ENCODE data around the gene HEMGN. TPM values are rescaled to one million over a fixed set of nuclear protein-coding genes. Genes with fewer than 3 reads are reported as not detected.
"Not testable (repeated sequence)": the region's sequence is repeated elsewhere in the genome, so short reads cannot be mapped to it uniquely, and the experiment has no call there.

HEMGN gene
- total RNA-seq, 1 experiment from 2014 or later: not detected

DNA sequence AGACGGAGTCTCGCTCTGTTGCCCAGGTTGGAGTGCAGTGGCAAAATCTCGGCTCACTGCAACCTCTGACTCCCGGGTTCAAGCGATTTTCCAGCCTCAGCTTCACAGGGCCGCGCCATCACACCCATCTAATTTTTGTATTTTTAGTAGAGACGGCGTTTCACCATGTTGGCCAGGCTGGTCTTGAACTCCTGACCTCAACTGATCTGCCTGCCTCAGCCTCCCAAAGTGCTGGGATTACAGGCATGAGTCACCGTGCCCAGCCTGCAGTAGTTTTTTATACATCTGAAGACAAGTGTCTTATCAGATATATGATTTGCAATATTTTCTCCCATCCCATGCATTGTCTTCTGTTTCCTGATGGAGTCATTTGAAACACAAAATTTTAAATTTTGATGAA lies 38.7 kb upstream of the HEMGN start:
- H3K36me3 ChIP-seq (replicated peaks; ENCODE audit: control insufficient read depth, insufficient read depth, low read length); H3K4me3 ChIP-seq (ENCODE audit: insufficient read depth, low read depth, low read length); DNase-seq: not testable (repeated sequence)
- peaks cover 50% of the 10 kb centered on the region for H3K27me3 ChIP-seq (ENCODE audit: control insufficient read depth, insufficient read depth, low read length)

DNA sequence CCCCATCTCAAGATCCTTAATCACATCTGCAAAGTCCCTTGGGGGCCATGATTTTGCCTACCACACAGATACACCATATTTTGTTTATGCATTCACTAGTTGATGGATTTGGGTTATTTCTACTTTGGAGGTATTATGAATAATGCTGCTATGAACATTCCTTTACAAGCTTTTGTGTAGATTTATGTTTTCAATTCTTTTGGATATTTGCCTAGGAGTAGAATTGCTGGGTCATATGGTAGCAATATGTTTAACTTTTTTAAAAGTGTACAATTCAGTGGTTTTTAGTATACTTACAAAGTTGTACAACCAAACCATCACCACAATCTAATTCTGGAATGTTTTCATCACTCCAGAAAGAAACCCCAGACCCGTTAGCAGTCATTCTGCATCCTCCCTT lies 37.4 kb upstream of the HEMGN start:
- no peak for DNase-seq
- Histone ChIP-seq H3K27me3 (ENCODE audit: control insufficient read depth, insufficient read depth, low read length) (peaks cover 37% of the 10 kb centered on the region), H3K36me3 (replicated peaks; ENCODE audit: control insufficient read depth, insufficient read depth, low read length) (no peaks in the 10 kb centered on the region), H3K4me3 (ENCODE audit: insufficient read depth, low read depth, low read length) (no peak overlapping the region)

DNA sequence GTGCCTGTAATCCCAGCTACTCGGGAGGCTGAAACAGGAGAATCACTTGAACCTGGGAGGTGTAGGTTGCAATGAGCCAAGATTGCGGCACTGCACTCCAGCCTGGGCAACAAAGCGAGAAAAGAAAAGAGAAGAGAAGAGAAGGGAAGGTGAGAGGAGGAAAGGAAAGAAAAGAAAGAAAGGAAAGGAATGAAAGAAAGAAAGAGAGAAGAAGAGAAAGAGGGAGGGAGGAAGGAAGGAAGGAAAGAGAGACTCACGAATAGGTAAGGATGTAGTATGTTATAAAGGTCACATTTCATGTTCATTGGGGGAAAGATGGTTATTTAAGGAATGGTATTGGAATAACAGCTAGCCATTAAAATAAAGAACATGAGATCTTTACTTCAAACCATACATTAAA lies 34.8 kb upstream of the HEMGN start:
- DNase-seq: no peak
- Histone ChIP-seq H3K27me3 (ENCODE audit: control insufficient read depth, insufficient read depth, low read length) (peaks cover 11% of the 10 kb centered on the region), H3K4me3 (ENCODE audit: insufficient read depth, low read depth, low read length) (no peak overlapping the region), H3K36me3 (replicated peaks; ENCODE audit: control insufficient read depth, insufficient read depth, low read length) (no peaks in the 10 kb centered on the region)

DNA sequence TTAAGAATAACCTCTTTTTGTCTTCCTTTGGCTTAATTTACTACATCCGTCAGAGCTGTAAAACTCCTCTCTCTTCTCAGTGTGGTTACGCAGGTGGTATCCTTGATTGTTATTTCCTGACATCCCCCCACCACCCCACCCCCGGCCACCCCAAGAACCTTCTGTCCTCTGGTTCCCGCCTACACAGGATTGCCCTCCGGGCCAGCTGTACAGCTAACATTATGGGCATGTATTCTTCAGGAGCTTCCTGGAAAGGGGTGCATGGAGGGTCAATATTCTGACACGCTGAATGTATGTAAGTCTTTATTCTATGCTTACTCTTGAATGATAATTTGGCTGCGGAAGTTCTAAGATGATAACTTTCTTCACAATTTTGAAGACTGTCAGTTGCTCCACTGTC lies 32.2 kb upstream of the HEMGN start:
- no peaks in the 10 kb centered on the region for H3K36me3 ChIP-seq (replicated peaks; ENCODE audit: control insufficient read depth, insufficient read depth, low read length)
- no peak for DNase-seq
- H3K27me3 ChIP-seq (ENCODE audit: control insufficient read depth, insufficient read depth, low read length): peaks cover 6% of the 10 kb centered on the region
- no peak overlapping the region for H3K4me3 ChIP-seq (ENCODE audit: insufficient read depth, low read depth, low read length)

DNA sequence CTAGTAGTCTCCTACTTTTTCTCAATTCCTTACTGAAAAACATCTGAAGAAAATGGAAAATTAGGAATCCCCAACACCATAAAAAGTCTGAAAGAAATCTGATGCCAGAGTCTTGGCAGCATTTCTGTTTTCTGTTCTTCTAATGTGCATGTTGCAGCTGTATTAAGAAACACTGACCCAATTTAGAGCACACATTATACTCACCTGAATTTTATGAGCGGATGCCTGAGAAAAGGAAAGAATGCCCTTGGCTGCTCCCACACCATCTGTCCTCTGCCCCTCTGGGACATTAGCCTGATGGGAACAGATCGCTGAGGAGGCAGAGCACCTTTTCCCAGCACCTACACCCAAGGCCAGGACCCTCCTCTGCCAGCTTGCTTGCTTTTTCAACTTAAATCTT lies 31.0 kb upstream of the HEMGN start:
- Histone ChIP-seq H3K4me3 (ENCODE audit: insufficient read depth, low read depth, low read length) (no peak overlapping the region), H3K27me3 (ENCODE audit: control insufficient read depth, insufficient read depth, low read length) (peaks cover 5% of the 10 kb centered on the region)

DNA sequence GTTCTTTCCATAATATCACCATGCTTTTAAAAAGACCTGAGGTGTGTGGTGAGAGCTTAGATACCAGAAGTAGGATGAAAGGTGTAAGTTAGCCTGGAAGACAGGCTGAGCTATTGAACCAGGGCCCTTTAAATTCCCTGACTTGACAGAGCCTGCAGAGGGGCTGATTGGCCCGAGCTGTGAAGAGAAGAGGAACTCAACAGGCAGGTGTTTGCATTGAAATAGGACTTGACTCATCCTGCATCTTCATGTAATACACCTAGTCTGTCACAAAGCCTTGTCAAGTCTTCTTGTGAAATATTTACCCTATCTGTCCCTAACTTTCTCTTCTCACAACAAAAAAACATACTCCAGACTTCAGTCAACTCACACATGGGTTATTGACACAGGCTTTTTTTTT lies 28.5 kb upstream of the HEMGN start:
- H3K27me3 ChIP-seq (ENCODE audit: control insufficient read depth, insufficient read depth, low read length): no peaks in the 10 kb centered on the region; the same call in 1 of the 2 replicates
- no peak overlapping the region for H3K4me3 ChIP-seq (ENCODE audit: insufficient read depth, low read depth, low read length)
- DNase-seq: peak; percentile 51
- no peaks in the 10 kb centered on the region for H3K36me3 ChIP-seq (replicated peaks; ENCODE audit: control insufficient read depth, insufficient read depth, low read length)

More for the DNA sequence above, 31.0 kb upstream of the HEMGN start:
- no peak for DNase-seq
- no peaks in the 10 kb centered on the region for H3K36me3 ChIP-seq (replicated peaks; ENCODE audit: control insufficient read depth, insufficient read depth, low read length)

DNA sequence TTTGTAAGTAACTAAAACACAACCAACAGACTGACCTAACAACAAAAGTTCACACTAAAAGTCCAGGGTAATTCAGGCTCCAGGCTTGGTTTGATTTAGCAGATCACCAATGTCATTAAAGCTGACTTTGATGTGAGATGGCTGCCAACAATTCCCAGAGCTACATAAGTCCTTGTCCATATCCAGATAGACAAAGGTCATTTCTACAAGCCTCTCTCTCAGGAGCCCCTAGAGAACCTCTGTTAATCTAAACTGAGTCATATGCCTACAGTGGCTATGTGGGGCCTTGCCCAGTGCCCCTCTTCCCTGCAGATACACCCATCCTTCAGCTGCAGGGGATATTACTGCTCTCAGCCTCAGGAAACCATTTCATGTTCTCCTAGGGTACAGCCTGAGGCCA lies 26.9 kb upstream of the HEMGN start:
- Histone ChIP-seq H3K36me3 (replicated peaks; ENCODE audit: control insufficient read depth, insufficient read depth, low read length) (no peaks in the 10 kb centered on the region), H3K27me3 (ENCODE audit: control insufficient read depth, insufficient read depth, low read length) (no peaks in the 10 kb centered on the region; the same call in 1 of the 2 replicates), H3K4me3 (ENCODE audit: insufficient read depth, low read depth, low read length) (no peak overlapping the region)
- no peak for DNase-seq

DNA sequence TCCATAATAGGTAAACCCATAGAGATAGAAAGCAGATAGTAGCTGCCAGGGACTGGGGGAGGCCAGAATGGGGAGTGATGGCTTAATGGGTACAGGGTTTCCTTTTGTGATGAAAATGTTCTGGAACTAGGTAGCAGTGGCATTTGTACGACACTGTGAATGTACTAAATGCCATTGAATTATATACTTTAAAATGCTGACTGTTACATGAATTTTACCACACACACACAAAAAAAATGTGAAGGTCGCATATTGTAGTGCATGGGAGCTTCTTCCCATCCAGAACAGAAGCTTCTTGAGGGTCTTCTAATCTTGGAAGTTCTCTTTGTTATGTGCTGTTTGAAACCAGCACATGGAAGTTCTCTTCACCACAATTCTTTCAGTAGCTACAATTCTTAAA lies 25.3 kb upstream of the HEMGN start:
- H3K36me3 ChIP-seq (replicated peaks; ENCODE audit: control insufficient read depth, insufficient read depth, low read length): no peaks in the 10 kb centered on the region
- H3K27me3 ChIP-seq (ENCODE audit: control insufficient read depth, insufficient read depth, low read length): no peaks in the 10 kb centered on the region; the same call in 1 of the 2 replicates
- H3K4me3 ChIP-seq (ENCODE audit: insufficient read depth, low read depth, low read length): no peak overlapping the region
- DNase-seq: no peak

DNA sequence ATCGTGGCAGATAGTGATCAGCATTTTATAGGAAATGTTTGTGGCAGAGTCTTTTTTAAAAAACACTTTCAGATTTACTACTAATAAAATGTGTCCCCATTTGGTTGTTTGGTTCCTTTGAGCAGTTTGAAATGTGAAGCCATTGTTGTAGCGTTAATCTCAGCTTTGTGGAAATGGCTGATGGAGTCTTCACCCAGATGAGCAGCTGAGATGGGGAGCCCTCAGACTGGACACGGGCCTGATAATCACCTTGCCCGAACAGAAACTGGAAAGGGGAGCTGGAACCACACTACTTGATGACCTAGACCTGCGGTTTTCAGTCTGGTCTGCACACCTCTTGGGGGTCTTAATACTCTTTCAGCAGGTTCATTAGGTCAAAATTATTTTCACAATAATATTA lies 24.6 kb upstream of the HEMGN start:
- DNase-seq: no peak
- no peak overlapping the region for H3K4me3 ChIP-seq (ENCODE audit: insufficient read depth, low read depth, low read length)
- no peaks in the 10 kb centered on the region; the same call in 1 of the 2 replicates for H3K27me3 ChIP-seq (ENCODE audit: control insufficient read depth, insufficient read depth, low read length)
- no peaks in the 10 kb centered on the region for H3K36me3 ChIP-seq (replicated peaks; ENCODE audit: control insufficient read depth, insufficient read depth, low read length)

DNA sequence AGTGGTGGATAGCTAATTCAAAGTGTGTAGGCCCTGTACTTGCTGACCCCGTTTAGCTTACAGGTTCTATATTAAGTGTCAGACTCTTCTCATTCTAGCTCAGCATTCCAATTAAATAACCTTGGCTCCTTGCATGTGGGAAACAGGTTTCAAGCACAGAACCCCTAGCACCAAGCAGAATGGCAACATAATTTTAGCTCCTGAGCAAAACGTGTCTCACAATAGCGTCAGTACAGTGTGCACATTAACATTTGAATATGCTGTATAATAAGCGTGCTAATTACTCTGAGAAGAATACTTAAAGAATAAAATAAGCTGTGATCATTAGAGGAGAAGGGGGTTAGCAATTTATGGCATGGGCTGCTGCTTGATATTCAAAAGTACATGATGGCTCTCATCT lies 24.2 kb upstream of the HEMGN start:
- Histone ChIP-seq H3K27me3 (ENCODE audit: control insufficient read depth, insufficient read depth, low read length) (no peaks in the 10 kb centered on the region; the same call in 1 of the 2 replicates), H3K36me3 (replicated peaks; ENCODE audit: control insufficient read depth, insufficient read depth, low read length) (no peaks in the 10 kb centered on the region), H3K4me3 (ENCODE audit: insufficient read depth, low read depth, low read length) (no peak overlapping the region)
- DNase-seq: no peak

DNA sequence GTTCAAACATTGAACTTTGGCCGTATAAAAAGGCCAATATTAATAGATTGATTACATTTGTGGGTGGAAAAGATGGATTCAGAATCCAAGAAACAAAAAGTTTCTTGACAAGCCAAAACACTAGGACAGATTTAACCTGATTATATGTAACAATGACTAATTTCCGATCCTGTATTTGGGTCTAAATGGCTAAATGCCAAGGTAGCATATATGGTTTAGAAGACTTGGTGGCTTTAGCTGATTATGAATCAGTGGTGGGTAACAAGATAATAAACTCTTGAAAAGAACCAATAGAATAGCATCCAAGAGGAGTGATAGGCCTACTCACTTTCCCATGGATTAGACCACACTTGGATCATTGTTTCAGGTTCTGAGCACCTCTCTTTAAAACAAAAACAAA lies 23.4 kb upstream of the HEMGN start:
- Histone ChIP-seq H3K27me3 (ENCODE audit: control insufficient read depth, insufficient read depth, low read length) (no peaks in the 10 kb centered on the region), H3K36me3 (replicated peaks; ENCODE audit: control insufficient read depth, insufficient read depth, low read length) (no peaks in the 10 kb centered on the region), H3K4me3 (ENCODE audit: insufficient read depth, low read depth, low read length) (no peak overlapping the region)
- no peak for DNase-seq

DNA sequence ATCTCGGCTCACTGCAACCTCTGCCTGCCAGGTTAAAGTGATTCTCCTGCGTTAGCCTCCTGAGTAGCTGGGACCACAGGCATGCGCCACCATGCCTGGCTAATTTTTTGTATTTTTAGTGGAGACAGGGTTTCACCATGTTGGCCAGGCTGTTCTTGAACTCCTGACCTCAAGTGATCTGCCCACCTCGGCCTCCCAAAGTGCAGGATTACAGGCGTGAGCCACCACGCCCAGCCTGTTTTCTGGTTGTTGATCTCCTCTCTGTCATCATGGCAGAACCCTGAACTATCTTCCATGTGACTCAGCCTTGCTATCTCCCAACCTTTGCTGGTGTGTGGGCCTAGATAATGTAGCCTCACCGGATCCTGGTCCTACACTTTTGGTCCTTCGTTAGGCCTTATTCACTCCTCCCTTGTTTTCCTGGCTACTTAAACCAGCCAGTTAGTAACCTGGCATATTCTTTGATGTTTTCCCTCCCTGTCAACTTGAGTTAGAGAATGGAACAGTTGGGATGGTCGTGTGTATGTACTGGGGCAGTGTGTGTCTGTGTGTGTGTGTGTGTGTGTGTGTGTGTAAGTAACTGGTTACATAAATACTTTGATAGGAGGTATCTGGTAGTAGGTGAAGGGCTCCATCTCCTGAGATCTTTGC lies 22.8 kb upstream of the HEMGN start:
- not testable (repeated sequence) for H3K27me3 ChIP-seq (ENCODE audit: control insufficient read depth, insufficient read depth, low read length); H3K4me3 ChIP-seq (ENCODE audit: insufficient read depth, low read depth, low read length); DNase-seq; H3K36me3 ChIP-seq (replicated peaks; ENCODE audit: control insufficient read depth, insufficient read depth, low read length)

DNA sequence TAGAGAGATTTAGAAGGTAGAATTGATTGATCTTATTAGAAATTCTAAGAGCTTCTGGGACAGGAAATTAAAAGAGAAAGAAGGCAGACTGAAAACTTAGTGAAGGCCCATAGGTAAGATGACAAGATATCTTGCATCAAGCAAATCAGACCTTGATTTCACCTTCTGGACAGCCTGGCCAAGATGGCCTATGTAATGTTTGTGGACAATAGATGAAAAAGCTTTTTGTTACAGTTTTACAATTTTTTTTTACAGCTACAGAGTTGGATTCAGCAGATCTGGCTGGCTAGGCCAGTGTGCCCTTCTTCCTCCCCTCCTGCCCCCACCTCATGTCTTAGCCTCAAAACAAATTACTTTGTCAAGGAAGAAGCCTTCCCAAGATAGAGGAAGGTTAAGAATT lies 21.6 kb upstream of the HEMGN start:
- Histone ChIP-seq H3K4me3 (ENCODE audit: insufficient read depth, low read depth, low read length) (no peak overlapping the region), H3K36me3 (replicated peaks; ENCODE audit: control insufficient read depth, insufficient read depth, low read length) (no peaks in the 10 kb centered on the region), H3K27me3 (ENCODE audit: control insufficient read depth, insufficient read depth, low read length) (no peaks in the 10 kb centered on the region)
- no peak for DNase-seq

DNA sequence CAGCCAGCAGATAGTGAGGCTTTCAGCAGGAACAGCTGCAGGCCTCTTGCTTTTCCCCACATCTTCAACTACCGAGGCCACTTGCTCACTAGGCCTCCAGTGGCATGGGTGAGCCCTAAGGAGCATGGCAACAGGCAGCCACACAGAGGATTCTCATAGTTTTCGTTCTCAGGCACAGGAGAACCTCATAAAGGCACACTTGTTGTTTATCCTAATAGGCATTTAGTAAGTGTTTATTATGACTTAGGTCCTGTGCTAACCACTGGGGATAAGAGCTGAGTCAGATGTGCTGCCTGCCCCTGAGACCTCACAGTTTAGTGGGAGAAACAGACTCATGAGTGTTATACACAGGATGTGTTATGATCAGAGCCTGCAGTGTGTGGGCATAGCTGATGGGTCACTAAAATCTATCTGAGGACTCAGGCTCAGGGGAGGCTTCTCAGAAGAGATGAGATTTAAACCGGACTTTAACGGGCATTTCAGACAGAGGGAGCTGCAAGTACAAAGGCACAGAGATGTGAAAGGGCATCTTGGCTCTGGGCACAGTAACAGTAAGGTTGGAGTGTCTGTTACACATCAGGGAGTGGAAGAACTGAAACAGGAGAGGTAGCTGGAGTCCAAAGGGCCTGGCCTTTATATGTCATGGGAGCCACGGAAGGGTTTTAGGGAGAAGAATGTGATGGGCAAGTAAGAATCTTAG lies 21.0 kb upstream of the HEMGN start:
- no peak overlapping the region for H3K4me3 ChIP-seq (ENCODE audit: insufficient read depth, low read depth, low read length)
- DNase-seq: no peak
- H3K27me3 ChIP-seq (ENCODE audit: control insufficient read depth, insufficient read depth, low read length): no peaks in the 10 kb centered on the region
- no peaks in the 10 kb centered on the region for H3K36me3 ChIP-seq (replicated peaks; ENCODE audit: control insufficient read depth, insufficient read depth, low read length)

DNA sequence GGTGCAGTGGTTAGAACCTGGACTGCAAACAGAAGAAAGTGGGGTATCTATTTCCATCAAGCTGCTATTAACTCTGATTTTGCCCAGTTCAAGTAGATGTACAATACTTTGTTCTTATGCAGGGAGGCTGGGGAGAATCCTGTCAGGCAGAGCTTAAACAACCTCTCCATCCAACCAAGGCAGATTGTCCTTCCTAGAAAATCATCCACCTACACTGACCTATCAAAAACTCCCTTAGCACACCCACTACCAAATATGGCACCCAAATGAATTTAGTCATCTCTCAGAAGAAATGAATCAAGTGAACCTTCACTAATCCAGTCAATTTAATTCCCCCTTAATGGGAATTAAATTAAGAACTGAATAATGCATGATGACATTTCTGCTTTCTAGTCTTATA lies 18.4 kb upstream of the HEMGN start:
- H3K4me3 ChIP-seq (ENCODE audit: insufficient read depth, low read depth, low read length): no peak overlapping the region
- peaks cover 2% of the 10 kb centered on the region; the same call in 1 of the 2 replicates for H3K27me3 ChIP-seq (ENCODE audit: control insufficient read depth, insufficient read depth, low read length)
- no peaks in the 10 kb centered on the region for H3K36me3 ChIP-seq (replicated peaks; ENCODE audit: control insufficient read depth, insufficient read depth, low read length)
- no peak for DNase-seq

All from H7 (cell line).